NB4 (cell line): Measurements from ENCODE around the gene HES1.

Experiments used
- DNase-seq: peaks from one replicate; pipeline ENCODE4 v3.0.0; 2010; ENCODE audit warnings: low read depth
- H3K4me3 ChIP-seq: one replicate; pipeline ENCODE4 v1.5.1; 2011; ENCODE audit warnings: mild to moderate bottlenecking, low read depth, low read length, moderate library complexity
- MAX ChIP-seq: IDR thresholded peaks from 2 replicates; pipeline ENCODE4 v1.6.1; 2011; ENCODE audit warnings: low read depth, low read length
- MYC ChIP-seq: IDR thresholded peaks from 2 replicates; pipeline ENCODE4 v1.6.1; 2011; ENCODE audit warnings: low read depth, low read length
- POLR2A ChIP-seq: IDR thresholded peaks from 2 replicates; pipeline ENCODE4 v1.6.1; 2011; ENCODE audit warnings: mild to moderate bottlenecking; ENCODE audit not compliant: insufficient read length; ENCODE audit errors: extremely low read depth
- TF ChIP-seq, protein P1 (sequence below): IDR thresholded peaks from one replicate; pipeline ENCODE4 v1.5.1; 2012; ENCODE audit warnings: low read depth, low read length

Gene HES1

GRCh38 chr3:194121891-194122631, 13.9 kb upstream of the HES1 start:
- no peak overlapping the region for H3K4me3 ChIP-seq
- DNase-seq = no peak
- TF ChIP-seq MYC (no peak), POLR2A (no peak), MAX (no peak)
- TF ChIP-seq, protein P1, sequence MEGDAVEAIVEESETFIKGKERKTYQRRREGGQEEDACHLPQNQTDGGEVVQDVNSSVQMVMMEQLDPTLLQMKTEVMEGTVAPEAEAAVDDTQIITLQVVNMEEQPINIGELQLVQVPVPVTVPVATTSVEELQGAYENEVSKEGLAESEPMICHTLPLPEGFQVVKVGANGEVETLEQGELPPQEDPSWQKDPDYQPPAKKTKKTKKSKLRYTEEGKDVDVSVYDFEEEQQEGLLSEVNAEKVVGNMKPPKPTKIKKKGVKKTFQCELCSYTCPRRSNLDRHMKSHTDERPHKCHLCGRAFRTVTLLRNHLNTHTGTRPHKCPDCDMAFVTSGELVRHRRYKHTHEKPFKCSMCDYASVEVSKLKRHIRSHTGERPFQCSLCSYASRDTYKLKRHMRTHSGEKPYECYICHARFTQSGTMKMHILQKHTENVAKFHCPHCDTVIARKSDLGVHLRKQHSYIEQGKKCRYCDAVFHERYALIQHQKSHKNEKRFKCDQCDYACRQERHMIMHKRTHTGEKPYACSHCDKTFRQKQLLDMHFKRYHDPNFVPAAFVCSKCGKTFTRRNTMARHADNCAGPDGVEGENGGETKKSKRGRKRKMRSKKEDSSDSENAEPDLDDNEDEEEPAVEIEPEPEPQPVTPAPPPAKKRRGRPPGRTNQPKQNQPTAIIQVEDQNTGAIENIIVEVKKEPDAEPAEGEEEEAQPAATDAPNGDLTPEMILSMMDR = no peak

DNA sequence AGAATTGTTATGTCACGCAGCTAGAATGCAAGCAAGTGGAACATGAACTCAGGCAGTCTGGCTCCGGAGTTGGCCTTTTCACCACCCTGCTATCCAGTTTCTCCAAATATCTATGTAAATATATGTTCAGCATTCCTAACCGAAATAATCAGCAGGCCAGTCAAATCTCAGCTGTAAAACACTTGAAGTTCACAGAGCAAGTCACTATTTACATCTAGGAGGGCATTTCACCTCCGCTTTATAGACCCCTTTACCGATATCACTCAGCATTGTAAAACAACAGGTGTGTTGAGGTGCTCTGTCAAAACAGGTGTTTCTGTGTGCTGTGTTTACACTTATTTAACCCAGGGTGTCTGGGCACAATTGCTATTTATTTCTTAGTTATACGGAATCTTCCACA, 12.2 kb upstream of the HES1 start:
- H3K4me3 ChIP-seq = no peak overlapping the region
- DNase-seq = no peak
- TF ChIP-seq, protein P1 = no peak
- no peak for TF ChIP-seq POLR2A
- TF ChIP-seq MYC = no peak
- TF ChIP-seq MAX = no peak

DNA sequence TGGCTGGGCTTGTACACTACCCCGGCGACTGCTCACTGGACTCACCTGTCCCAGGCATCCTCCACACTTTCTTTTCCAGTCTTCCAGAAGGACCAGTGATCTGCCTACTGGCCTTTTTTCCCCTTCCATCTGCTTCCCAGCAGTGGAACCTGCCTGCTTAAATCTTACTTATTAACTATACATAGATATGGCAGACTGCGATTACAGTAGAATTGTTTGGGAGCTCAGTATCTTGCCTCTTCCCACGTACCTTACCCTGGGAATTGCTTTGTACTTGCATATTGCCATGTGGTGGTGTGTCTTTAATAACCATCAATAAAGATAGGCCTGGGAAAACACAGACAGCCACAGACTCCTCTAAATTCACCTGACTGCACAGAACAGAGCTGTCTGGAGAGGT, 11.8 kb upstream of the HES1 start:
- TF ChIP-seq, protein P1 = no peak
- TF ChIP-seq POLR2A (no peak), MYC (no peak), MAX (no peak)
- DNase-seq = no peak
- no peak overlapping the region for H3K4me3 ChIP-seq

DNA sequence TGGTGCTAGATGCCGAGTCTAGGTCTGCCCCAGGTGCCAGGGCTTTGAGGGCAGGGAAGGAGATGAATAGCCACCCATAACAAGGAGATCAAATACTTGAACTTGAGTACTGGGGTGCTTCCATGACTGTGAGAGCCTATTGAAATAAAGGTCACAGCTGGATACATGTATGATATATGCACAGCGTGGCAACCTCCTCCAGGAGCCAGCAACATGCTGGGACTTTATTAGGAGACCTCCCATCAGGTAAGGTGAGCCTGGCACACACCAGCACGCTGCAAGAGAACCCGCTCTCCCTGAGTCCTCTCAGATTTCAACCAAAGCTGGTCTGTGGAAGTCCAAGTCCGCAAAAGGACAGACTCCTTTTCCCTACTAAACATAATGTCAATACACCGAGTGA, 10.5 kb upstream of the HES1 start:
- TF ChIP-seq, protein P1 = no peak
- no peak for TF ChIP-seq POLR2A
- DNase-seq = no peak

DNA sequence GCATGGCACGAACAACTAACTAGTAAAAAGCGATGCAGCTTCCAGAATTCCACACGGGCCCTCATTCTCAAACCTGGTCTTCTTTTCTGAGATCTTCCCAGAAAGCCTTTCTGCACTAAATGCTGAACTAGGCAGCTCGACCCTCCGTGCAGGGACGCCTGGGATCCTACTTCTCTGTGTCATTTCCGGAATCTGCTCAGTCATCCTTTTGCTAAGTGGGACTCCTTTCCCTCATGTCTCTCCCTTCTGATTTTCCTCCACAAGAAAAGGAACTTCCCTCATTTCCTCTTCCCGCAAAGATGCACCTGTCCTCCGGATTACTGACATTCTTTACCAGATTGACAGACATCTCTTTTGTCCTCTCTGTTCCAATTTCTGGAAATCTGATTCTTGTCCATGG, 9.2 kb upstream of the HES1 start:
- no peak for DNase-seq
- no peak overlapping the region for H3K4me3 ChIP-seq
- TF ChIP-seq, protein P1 = no peak
- TF ChIP-seq MAX (no peak), POLR2A (no peak), MYC (no peak)

More for the DNA sequence above, 10.5 kb upstream of the HES1 start:
- H3K4me3 ChIP-seq = no peak overlapping the region
